GM10248 (cell line): ENCODE measurements around the gene EIF5A.

Source experiments
- CTCF ChIA-PET: fragments of 300-600 bp; sonication (Branson Sonifier 250); formaldehyde crosslinking; extraction: SDS; loops from one replicate; lab custom pipeline; 2021; ENCODE audit warnings: antibody characterized with exemption; lab: Yijun Ruan, JAX
- POLR2A ChIA-PET: fragments of 350-650 bp; sonication (Branson Sonifier 250); formaldehyde crosslinking; extraction: SDS; loops from one replicate; lab custom pipeline; 2020; ENCODE audit warnings: antibody characterized with exemption; lab: Yijun Ruan, JAX
- DNase-seq: peaks from one replicate; pipeline ENCODE4 v3.0.0; 2012; ENCODE audit errors: extremely low spot score
- CTCF ChIP-seq: IDR thresholded peaks from 2 replicates; pipeline ENCODE4 v1.5.1; 2012; ENCODE audit warnings: mild to moderate bottlenecking, low read depth; ENCODE audit errors: extremely low read depth, missing control alignments, control extremely low read depth

Gene EIF5A

GRCh38 chr17:7261379-7262191 lies 45.8 kb upstream of the EIF5A start:
- no peak for TF ChIP-seq CTCF
- CTCF ChIA-PET, result interaction anchor here (1.6 kb wide), 1 partner anchor 35 kb away, joined by 6 read pairs; no protein-coding TSS in a partner anchor
- peak; percentile 59 for DNase-seq
- POLR2A ChIA-PET, result interaction anchor here (0.6 kb wide), 2 partner anchors 68 to 134 kb away, joined by 3 read pairs; partner anchors contain the start of gene NEURL4

GRCh38 chr17:7262192-7262934 lies 45.1 kb upstream of the EIF5A start, which contains the start of gene CLDN7:
Gene CLDN7, minus strand, starts transcription at chr17:7262478. Its CDS starts 435 bp downstream, at chr17:7262043.
- ChIA-PET POLR2A (no interaction called here), CTCF (interaction anchor here (1.6 kb wide), 1 partner anchor 34 kb away, joined by 6 read pairs; no protein-coding TSS in a partner anchor)
- DNase-seq, result no peak
- no peak for TF ChIP-seq CTCF

GRCh38 chr17:7262935-7263800 lies 44.3 kb upstream of the EIF5A start:
- no peak for TF ChIP-seq CTCF
- ChIA-PET POLR2A (no interaction called here), CTCF (interaction anchor here (2.3 kb wide), 1 partner anchor 33 kb away, joined by 9 read pairs; no protein-coding TSS in a partner anchor)
- peak; percentile 38 for DNase-seq

- no peak for DNase-seq
- no peak for TF ChIP-seq CTCF
- CTCF ChIA-PET, result interaction anchor here (2.3 kb wide), 1 partner anchor 32 kb away, joined by 9 read pairs; no protein-coding TSS in a partner anchor
These were observed 43.7 kb upstream of the EIF5A start for GRCh38 chr17:7263801-7264078.

GRCh38 chr17:7266784-7267183 lies 40.6 kb upstream of the EIF5A start:
- POLR2A ChIA-PET, result no interaction called here
- CTCF ChIA-PET, result interaction anchor here (1.4 to 2.2 kb wide), 2 partner anchors 14 to 30 kb away, joined by 8 to 11 read pairs; no protein-coding TSS in a partner anchor

More at GRCh38 chr17:7263801-7264078, 43.7 kb upstream of the EIF5A start:
- POLR2A ChIA-PET, result no interaction called here

More at GRCh38 chr17:7266784-7267183, 40.6 kb upstream of the EIF5A start:
- TF ChIP-seq CTCF, result no peak
- no peak for DNase-seq
